SHP77 treated with DMSO at 0.1 percent for 48 hours (cell line): Measurements from ENCODE around the gene MPP3.

ENCODE experiments used
- DNase-seq: peaks from one replicate; lab custom pipeline; 2025; lab: John Stamatoyannopoulos, UW

MPP3 gene

DNA sequence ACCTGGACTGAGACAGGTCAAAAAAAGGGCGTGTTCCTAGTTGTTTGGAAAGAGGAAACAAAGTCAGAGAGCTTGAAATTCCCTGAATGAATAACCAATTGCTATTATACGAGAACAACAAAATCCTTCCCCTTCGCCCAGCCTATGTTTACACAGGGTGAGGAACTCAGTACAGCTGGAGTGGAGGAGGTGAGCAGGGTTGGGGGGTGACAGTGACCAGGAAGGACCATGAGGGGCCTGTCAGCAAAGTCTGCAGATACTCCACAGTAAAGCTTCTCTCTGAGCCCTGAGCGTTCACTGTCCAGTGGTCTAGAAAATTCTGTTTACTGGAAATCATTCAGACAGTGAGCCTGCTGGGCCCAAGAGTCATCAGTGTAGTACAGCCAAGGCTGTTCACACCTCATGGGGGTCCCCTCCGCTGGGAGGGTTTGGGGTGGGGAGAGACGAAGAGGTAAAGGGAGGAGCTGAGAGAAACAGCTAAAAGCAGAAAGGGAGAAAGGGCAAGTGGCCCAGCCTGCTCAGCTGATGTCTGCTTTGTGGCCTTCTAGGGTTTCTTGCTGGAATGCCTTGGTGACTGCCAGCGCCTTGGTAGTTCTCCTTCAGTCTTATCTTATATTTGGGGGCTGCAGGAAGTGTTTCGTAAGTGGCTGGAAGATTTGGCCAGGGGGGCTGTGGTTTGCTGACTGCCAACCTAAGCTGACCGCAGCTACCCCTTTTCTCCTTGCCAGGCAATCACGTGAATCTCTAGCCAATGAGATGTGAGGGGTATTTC lies 59.9 kb downstream of the MPP3 start:
- no peak for DNase-seq

DNA sequence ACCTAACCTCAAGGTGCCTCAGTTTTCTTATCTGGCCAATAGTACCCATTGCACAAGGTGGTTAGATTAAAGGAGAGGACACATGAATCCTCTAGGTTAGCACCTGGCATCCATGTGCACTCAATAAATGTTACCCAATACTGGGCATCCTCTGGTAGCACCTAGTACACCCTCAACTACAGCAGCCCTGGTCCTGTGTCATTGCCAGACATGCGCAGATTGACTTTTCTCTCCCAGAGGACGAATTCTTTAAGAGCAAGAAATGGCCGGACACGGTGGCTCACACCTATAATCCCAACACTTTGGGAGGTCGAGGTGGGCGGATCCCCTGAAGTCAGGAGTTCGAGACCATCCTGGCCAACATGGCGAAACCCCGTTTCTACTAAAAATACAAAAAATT lies 61.5 kb downstream of the MPP3 start:
- DNase-seq, result no peak

DNA sequence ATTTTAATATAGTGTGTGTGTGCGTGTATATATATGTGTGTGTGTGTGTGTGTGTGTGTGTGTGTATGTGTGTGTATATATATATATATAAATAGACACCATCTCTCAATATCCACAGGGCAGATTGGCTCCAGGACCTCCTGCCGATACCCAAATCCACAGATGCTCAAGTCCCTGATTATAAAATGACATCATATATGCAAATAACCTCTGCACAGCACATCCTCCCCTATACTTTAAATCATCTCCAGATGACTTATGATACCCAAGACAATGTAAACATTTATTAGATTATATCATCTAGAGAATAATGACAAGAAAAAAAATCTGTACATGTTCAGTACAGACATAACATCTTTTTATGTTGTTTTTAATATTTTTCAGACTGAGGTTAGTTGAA lies 62.0 kb downstream of the MPP3 start:
- no peak for DNase-seq

DNA sequence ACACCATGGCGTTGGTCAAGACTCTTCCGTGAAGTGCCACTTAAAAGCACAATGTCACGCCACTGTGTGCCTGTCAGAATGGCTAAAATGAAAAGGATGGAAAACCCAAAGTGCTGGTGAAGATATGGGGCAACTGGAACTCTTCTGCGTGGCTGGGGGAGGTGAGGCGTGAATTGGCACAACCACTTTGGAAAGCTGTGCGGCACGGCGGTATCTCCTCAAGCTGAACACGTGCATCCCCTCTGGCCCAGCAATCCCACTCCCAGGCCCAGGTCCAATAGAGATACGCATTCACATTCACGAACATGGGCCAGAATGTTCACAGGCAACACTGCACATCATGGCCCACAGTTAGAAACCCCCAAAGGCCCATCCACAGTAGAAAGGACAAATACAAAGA lies 63.1 kb downstream of the MPP3 start:
- no peak for DNase-seq

DNA sequence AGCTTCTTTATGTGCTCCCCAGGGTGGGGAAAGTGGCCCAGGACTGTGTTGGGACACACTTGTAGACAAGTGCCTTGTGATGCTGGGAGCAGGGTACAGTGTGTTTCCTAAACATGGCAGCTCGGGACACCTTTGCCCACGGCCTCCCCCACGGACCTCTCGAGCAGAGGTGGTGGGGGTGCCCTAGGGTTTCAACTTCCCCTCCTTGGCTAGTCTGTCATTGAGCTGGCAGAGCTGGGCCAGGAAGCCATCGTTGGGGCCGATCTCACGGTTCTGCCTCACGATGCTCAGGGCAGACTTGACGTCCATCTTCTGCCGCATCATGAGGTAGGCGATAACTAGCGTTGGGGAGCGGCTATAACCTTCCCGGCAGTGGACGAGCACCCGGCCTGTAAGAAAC lies 63.5 kb downstream of the MPP3 start:
- no peak for DNase-seq

DNA sequence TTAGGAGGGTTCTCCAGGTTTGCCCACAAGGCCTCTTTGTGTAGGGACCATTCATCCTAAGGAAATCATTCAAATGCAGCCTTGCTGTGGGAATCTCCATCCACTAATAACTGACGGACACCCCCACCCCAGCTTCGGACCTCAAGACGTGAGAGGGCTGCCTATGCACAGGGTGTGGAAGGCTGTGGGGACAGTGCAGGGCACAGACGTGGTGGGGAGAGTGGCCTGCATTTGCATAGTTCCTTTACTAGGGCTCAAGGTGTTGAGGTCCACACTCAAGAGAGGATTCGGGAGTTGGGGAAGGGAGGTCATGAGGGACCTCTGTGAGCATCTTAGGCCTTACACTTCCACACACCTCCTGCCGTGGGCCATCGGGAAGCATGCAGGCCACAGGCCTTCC lies 64.0 kb downstream of the MPP3 start:
- no peak for DNase-seq

DNA sequence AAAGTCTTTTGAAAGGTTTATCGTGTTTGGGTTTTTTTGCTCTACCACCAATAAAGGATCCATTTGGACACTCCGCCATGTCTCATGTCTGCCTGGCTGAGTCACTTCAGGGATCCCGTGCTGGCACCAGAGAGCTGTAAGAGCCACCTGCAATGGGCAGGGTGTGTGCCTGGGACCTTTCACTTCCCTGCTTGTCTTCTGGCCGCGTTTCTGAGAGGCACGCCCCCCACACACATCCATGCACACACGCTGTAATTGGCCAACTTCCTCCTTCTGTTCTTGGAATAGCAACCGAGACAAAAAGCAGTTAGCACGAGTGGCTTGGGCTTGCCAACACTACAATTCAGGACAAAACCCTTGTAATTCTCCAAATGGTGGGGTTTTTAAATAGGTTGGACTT lies 64.6 kb downstream of the MPP3 start:
- no peak for DNase-seq

DNA sequence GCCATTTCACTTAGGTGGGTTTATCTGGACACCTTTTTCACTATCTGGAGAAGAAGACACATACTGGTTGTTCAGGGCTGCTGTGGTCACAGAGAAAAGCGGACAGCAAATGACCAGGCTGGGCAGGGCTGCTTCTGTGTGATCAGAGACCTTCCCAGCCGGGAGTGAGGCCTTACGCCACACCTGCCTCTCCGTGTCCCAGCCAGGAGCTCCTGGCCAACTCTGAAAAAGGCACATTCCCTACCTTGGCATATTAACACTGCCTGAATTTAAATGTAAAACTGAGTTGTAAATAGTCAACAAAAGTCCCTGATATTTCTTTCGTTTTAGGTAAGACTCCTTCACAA lies 65.3 kb downstream of the MPP3 start:
- no peak for DNase-seq

DNA sequence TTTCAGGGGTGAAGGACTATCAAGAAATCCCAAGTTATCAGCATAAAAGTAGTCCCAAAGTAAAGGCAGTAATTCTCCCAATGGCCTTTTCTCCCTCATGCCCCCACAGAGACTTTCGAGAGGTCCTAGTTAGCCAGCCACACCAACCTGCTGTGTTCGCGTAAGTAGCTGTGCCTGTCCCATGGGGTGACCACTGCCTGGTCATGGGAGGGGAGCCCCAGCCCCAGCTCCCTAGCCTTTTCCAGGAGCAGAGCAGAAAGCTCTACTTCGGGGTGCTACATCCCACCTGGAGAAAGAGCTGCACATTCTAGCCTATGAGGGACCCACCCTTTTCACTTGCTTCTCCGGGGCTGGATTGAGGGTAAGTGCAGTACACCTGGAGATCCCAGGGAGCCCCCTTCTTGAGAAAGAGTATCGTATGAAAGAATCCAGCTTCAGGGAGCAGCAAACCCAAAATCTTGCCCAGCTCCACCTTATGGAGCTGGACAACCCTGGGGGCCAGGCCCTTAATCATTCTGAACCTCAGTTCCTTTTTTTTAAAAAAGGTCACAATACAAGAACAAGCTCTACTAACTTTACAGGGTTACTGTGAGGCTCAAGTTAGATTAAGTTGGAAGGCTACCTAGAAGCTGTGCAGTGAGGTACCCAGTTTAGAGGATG lies 65.8 kb downstream of the MPP3 start:
- no peak for DNase-seq

DNA sequence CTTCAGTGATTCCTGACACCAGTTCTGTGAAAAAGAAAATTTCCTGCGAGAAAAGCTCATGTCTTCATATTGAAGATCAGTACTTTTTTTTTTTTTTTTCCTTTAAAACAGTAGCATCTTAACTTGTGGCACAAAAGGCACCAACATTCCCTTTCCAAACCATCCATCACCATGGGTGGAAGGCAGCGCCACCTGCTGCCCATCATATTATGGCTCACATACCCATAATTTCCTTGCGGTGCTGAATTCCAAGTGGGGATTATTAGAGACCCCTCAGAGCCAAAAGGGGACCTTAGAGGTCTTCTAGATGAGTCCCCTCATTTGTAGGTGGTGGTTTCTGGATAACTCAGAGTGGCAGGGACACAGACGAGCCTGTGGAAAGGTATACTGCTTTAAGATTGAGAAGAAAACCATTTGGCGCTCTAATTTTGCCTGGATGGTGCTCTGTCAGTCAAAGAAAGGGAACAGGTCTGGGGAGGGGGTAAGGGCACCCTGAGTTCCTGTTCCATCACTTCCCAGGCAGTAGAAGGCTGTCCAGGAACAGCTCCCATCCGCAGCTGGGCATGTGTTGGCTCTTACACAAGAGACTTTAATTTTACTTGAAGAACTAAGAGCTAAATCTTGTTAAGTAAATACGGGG lies 66.4 kb downstream of the MPP3 start:
- DNase-seq, result no peak

DNA sequence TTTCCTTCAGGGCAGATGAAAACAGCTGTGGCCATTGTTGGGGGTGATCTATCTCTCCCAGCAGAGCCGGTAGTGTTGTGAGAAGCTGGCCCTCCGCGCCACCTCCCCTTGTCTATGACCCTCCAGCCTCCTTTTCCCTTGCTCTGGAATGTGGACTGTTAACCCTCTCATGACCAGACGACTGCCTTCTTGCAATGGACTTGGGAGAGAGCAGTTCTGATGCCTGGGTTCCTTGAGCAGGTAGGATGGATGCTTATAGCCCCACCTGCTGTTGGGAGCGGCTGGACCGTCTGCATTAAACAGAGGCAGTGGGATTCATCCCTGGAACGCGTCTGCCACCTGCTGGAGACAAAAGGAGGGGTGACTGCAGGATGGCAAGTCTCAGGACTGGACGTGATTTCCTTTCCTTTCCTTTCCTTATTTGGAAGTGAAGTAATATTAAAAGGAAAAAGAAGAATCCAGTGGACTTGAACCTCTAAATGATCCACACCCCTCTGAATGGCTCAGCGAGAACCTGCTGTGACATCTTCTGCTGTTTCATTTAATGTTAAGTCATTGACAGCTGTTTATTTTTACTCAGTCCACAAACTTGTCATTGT lies 72.6 kb downstream of the MPP3 start:
- peak; percentile 52 for DNase-seq

DNA sequence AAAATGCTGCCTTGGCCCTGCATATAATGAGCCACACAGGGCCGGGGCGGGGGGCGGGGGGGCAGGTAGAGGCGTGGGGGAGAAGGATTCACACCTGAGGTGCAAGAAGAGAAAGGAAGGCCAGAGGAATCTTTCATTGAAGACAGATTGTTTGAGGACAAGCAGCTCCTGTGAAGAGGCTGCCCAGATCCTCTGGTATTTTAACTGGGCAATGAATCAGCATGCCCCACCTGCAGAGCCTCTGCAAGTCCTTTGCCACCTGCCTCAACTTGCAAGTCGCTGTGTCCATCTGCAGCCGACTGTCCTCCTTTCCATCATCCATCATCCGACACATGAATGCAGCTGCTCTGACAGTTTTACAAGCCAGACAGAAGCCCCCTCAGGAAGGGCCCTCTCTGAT lies 73.1 kb downstream of the MPP3 start:
- DNase-seq, result no peak

DNA sequence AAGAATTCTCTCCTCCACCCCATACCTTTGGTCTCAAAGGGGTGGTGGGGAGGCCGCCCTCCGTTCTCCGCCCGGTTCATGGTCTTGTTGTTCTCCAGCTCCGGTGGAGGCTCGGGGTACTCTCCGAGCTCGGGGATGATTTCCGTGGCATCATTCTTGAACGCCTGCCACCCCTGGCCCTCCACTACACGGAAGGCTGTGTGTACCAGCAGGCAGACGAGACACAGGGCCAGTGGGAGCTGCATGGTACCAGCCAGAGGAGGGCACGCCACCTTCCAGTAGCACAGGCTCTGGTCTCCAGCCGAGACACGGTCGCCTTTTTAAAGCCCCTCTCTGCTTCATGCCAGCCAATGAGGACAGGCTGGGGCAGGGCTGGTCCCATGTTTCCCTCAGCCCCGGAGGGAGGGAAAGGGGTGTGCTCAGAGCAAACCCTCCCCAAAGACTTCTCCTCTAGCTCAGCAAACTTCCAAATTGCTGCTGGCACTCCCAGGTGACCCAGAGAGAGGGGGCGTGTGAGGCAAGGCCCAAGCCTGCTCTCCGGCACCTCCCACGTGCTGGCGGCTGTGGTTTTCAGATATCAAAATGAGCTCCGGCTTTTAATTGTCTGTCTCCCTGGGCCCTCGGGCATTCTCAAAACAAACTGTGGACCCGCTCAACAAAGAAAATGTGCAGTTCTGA lies 74.3 kb downstream of the MPP3 start, which contains the start of gene SOST:
Gene SOST, minus strand, starts transcription at position 295 of the 678 bp plus-strand sequence. Its CDS starts 50 bp downstream, at position 245.
- DNase-seq, result no peak

DNA sequence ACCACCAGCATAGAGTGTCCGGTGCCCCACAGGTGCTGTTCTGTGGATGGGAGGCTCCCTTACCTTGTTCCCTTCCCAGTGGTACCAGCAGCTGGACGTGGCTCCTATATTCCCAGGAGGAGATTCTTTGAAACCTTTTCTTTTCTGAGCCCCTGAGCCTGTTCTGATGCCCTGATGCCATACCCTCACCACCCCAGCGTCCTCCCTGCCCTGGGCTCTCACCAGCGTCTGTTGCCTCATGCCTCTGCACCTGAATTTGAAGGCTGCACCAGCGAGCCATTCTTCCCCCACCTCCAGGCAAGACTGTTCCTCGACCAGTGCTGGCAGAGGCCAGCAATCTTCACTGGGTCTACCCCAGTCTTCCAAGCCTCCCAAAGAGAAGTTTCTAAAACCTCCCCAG lies 74.9 kb downstream of the MPP3 start:
- no peak for DNase-seq

DNA sequence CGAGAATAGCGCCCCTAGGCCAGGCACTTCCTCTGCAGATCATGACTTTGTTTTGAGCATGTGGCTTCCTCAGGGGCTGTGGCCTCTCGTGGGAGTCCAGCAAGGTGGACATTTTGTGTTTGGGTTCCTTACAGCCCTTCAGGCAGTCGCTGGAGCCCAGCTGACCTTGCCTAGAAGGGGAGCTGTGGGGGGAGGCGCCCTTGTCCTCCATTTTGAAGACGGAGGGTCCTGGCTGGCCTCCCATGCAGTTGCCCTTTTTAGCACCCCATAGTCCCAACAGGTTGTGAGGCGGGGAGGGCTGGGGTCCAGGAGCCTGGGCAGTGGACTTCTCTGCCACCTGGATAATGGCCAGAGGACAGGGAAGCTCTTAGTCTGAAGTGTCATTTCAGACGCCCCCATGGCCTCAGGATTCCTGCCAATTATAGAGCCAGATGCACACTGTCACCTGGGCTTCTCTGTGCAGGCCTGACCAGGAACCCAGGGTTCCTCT lies 75.7 kb downstream of the MPP3 start:
- DNase-seq, result no peak

DNA sequence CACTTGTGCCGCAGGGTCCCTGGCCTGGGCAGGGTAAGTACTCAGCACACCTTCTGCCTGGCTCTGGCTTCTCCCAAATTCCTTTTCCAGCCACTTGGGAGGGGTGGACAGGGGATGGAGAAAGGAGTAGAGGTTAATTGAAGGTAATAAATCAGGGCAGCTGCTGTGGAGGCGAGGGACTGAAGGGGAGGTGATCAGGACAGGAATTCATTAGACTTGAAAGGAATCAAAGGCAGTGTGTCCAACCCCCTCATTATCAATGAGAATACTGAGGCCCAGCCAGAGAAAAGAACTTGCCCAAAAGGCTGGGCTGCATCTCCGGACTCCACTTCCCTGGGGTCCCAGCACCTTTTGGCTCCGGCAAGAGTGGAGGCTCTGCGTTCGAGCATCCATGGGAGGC lies 76.7 kb downstream of the MPP3 start:
- DNase-seq, result no peak

DNA sequence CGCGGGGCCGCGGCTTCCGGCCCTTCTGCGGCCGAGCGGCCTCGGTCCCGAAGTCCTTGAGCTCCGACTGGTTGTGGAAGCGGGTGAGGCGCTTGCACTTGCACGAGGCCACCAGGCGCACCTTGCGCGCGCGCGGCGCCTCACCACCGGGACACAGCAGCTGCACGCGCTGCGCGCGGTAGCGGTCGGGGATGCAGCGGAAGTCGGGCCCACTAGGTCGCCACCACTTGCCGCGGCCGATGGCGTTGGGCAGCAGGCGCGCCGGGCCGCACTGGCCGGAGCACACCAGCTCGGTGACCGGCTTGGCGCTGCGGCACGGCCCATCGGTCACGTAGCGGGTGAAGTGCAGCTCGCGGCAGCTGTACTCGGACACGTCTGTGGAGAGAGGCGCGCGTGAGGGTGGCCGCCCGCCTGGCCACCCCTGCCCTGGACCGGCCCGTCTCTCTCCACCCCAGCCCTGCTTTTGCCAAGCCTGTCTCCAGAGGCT lies 77.5 kb downstream of the MPP3 start:
- DNase-seq, result no peak

DNA sequence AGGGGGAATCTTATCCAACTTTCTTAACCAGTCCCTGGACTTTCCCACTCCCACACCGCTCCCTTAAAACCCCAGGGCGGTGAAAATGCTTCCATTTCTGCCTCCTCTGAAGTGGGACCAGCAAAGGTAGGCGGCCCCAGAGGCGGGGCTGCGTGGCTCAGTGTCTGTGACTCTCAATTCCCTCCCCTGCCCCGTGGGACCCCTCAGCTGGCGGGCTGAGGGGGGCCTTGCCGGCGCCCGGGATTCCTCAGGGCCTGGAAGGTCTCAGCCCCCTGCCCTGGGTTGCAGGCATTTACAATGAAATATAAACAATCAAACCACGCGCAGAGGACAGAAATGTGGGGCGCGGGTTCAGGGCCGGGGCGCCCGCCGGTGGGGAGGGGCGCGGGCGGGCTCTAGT lies 78.0 kb downstream of the MPP3 start:
- DNase-seq, result no peak

DNA sequence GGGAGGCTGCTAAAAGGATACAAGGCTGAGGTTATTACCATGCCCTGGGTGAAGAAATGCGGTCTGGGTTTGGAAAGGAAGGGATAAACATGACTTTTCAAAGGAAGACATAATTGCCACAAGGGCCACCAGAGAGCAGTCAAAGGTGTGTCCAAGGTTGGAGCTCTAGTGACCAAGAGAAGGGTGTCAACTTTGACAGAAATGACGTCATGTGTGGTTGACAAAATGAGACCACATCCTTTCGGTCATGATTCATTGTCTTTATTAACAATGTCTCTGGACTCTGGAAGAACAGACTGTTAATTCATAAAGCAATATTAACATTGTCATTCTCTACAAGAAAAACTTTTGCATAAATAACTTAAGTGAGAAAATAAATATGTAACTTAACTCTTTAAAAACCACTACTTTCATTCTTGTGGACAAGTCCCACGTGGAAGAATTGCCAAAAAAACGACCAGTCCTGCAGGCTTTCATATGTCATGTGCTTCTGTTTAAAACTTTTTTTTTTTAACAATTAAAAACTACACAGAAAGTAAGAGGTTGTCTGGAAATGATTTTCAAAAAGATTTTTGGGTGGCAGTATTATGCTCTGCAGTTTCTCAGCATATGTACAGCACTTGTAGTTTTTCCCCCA lies 79.3 kb downstream of the MPP3 start:
- no peak for DNase-seq
